Choroid plexus epithelial cell (primary cell): ENCODE measurements around the gene ELAVL2.

Experiments used
- DNase-seq: peaks from one replicate; pipeline ENCODE4 v3.0.0-alpha.2; 2010; ENCODE audit warnings: low read depth
- H3K4me3 ChIP-seq: 2 replicates; pipeline ENCODE4 v1.5.1; 2011; ENCODE audit warnings: low read depth, mild to moderate bottlenecking, control low read depth, low read length, moderate library complexity
- CTCF ChIP-seq: conservative IDR thresholded peaks from 2 replicates; pipeline ENCODE4 v1.5.1; 2011; ENCODE audit warnings: low read depth, mild to moderate bottlenecking, control low read depth, inconsistent platforms, low read length, moderate library complexity

Gene ELAVL2

DNA sequence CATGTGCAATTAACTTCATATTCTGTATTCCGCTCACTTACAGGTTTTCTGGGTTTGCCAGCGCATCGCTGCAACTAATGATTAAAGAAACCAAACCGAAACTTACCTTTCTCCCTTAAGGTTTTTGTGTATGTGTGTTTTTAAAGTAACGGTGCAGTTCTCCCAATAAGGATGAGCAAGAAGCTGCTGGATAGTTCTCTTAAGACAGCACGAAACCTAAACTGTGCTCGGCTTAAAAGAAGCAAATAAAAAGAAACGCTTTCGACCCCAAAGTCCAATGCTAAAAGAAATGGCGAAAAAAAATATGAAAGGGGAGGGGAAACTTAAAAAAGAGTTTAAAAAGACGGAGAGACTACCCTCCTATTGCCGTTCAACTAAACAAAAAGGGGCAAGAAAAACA, 340 bp downstream of the ELAVL2 start:
- DNase-seq, result no peak
- no peak overlapping the region for H3K4me3 ChIP-seq
- no peak for TF ChIP-seq CTCF

DNA sequence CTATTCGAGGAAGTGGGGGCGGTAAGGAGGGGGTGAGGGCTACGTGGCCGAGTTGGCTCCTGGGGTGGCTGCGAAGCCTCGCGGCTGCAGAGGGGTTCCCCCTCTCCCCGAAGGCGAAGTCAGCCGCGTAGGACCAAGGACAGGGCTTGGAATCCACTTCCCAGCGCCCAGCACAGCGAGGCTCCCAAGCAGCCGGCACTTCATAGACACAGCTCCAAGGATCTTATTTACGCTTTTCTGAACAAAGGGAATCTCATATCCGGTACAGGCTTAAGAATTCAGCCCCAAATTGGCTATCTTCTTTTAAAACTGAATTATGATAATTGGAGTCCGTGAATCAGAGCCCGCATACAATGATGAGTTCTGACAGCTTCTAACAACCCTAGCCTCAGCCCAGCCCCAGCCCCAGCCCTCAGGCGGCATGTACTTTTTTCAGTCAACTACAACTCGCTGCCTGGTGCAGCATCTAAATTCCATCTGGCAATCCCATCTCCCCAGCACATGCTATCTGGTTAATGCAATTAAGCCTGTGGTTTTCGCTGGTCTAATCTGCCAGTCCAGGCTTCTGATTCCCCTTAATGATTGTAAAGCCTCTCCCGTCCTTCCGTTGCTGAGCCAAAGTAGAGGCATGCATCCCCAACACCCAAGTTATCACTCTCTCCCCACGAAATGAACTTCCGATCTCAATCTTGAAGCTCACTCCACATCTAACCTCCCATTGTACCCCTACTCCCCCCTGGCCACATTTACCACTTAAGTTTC, 1.0 kb downstream of the ELAVL2 start:
- no peak for DNase-seq
- TF ChIP-seq CTCF, result no peak
- no peak overlapping the region for H3K4me3 ChIP-seq

- TF ChIP-seq CTCF, result no peak
- no peak overlapping the region for H3K4me3 ChIP-seq
- DNase-seq, result no peak
Measured at GRCh38 chr9:23823986-23824829, 1.8 kb downstream of the ELAVL2 start.

GRCh38 chr9:23823269-23823668, 2.8 kb downstream of the ELAVL2 start:
- DNase-seq, result no peak
- H3K4me3 ChIP-seq, result no peak overlapping the region
- no peak for TF ChIP-seq CTCF

DNA sequence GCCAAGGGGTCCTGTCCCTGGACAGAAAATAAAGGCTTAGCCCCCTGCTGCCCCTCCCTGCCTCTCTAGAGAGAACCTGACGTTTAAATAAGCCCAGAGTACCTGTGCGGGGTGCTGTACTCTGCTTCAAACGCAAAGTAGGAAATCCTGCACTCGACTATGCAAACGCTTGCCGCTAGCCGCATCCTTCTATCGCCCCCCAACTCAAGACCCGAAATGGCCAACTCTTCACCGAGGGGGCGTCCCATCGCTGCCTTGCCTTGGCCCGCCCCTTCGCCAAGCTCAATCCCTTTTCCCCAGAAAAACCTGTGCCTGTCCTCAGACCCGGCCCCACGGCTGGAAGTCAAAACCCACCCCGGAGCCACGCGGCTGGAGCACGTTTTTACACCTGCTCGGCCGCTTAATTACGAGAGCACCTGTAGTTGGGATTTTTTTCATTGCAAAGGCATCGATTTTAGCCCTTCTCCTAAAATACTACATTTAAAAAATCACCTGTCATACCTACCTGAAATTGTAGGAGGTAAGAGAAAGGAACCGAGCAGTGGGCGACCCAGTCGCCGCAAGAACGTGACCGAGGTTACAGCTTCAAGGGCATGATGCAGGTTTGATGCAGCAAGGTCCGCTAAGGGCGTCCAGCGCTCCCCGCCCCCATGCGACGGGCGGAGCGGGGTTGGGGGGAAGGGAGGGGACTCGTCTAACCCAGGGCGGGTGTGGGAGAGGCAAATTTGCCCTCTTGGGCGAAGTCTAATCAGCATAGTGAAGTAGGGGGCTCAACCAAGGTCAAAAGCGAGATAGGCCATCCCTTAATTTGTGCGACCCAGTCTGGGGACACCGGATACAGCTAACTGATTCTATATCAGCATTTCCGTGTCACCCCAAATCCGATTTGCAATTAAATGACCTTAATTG, 3.5 kb downstream of the ELAVL2 start:
- TF ChIP-seq CTCF, result no peak
- no peak for DNase-seq

DNA sequence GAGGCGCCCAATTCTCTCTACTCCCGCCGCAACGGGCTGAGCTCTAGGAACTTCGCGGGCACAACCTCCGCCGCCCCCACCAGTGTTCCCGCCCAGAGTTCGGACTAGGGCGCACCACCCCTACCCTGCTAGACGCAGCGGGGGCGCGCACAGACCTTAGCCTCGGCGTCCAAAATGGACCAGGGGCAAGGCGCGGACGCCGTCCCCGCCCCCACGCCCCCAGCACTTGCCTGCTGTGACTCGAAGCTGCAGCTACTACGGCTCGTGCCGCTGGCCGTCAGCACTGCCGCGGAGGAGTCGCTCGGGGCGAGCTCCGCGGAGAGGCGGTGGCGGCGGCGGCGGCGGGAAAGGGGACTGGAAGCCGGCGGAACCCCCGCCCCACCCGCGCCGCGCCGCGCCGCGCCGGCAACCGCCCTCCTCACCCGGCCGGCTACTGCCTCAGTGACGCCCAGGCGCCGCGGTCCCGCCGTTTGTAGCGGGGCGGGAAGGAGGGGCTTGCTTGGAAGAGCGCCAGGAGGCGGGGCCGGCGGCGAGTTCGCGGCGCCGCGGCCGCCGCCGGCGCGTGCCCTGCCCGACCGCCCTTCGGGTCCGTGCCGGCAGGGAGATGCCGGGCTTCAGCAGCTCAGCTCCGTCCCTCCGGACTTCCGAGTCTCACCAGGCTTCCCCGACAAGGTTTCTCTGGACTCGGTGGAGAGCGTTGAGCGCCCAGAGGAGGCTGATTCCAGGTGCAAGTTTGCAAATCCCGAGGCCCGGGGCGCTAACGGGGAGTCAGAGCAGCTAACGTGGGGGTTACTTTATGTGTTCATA, 4.5 kb downstream of the ELAVL2 start:
- no peak overlapping the region for H3K4me3 ChIP-seq
- no peak for TF ChIP-seq CTCF
- DNase-seq, result no peak

More for the DNA sequence above, 3.5 kb downstream of the ELAVL2 start:
- H3K4me3 ChIP-seq, result no peak overlapping the region
